H9 (cell line): Measurements from ENCODE around the gene UGT2B15. TPM values are rescaled to one million over a fixed set of nuclear protein-coding genes. Genes with fewer than 3 reads are reported as not detected.

Experiments
- DNase-seq: peaks from one replicate; pipeline ENCODE4 v3.0.0-alpha.2; 2017
- H2AFZ ChIP-seq: one replicate; pipeline ENCODE4 v1.6.1; 2013; ENCODE audit warnings: mild to moderate bottlenecking, low read length, control low read depth, moderate library complexity
- H2AK5ac ChIP-seq: 2 replicates; pipeline ENCODE4 v1.6.1; 2013; ENCODE audit warnings: low read length, control low read depth, mixed read lengths; ENCODE audit not compliant: insufficient read length
- H2BK120ac ChIP-seq: one replicate; pipeline ENCODE4 v1.6.1; 2013; ENCODE audit warnings: low read depth, mild to moderate bottlenecking, low read length, control low read depth, inconsistent platforms; ENCODE audit not compliant: poor library complexity, severe bottlenecking
- H2BK12ac ChIP-seq: 2 replicates; pipeline ENCODE4 v1.6.1; 2013; ENCODE audit warnings: low read length, control low read depth, mixed read lengths, low read depth; ENCODE audit not compliant: insufficient read length
- H2BK15ac ChIP-seq: 2 replicates; pipeline ENCODE4 v1.6.1; 2013; ENCODE audit warnings: low read depth, low read length, control low read depth
- H2BK20ac ChIP-seq: one replicate; pipeline ENCODE4 v1.6.1; 2013; ENCODE audit warnings: low read depth, mild to moderate bottlenecking, low read length, control low read depth, inconsistent platforms; ENCODE audit not compliant: poor library complexity, severe bottlenecking
- H2BK5ac ChIP-seq: 2 replicates; pipeline ENCODE4 v1.6.1; 2013; ENCODE audit warnings: low read length, control low read depth, mixed read lengths; ENCODE audit not compliant: insufficient read length
- H3K14ac ChIP-seq: 2 replicates; pipeline ENCODE4 v1.6.1; 2013; ENCODE audit warnings: low read length, control low read depth; ENCODE audit not compliant: insufficient read depth
- H3K18ac ChIP-seq: 2 replicates; pipeline ENCODE4 v1.6.1; 2013; ENCODE audit warnings: low read depth, mild to moderate bottlenecking, mixed read lengths, low read length, control low read depth; ENCODE audit not compliant: insufficient read length
- H3K23ac ChIP-seq: 2 replicates; pipeline ENCODE4 v1.6.1; 2013; ENCODE audit warnings: low read length, control low read depth, mixed read lengths, low read depth; ENCODE audit not compliant: insufficient read length
- H3K23me2 ChIP-seq: 2 replicates; pipeline ENCODE4 v1.6.1; 2013; ENCODE audit warnings: low read depth, mild to moderate bottlenecking, mixed read lengths, low read length, control low read depth; ENCODE audit not compliant: insufficient read length, poor library complexity, severe bottlenecking
- H3K27ac ChIP-seq: 2 replicates; pipeline ENCODE4 v1.5.1; 2013; ENCODE audit warnings: low read length, control low read depth, mixed read lengths, low read depth; ENCODE audit not compliant: insufficient read length
- H3K27me3 ChIP-seq: 2 replicates; pipeline ENCODE4 v1.6.1; 2013; ENCODE audit warnings: low read length, control low read depth, inconsistent platforms; ENCODE audit not compliant: insufficient read depth
- H3K4ac ChIP-seq: 2 replicates; pipeline ENCODE4 v1.6.1; 2013; ENCODE audit warnings: low read depth, mild to moderate bottlenecking, control low read depth, inconsistent platforms, low read length, moderate library complexity
- H3K4me1 ChIP-seq: 2 replicates; pipeline ENCODE4 v1.6.1; 2013; ENCODE audit warnings: low read length, control low read depth, inconsistent platforms; ENCODE audit not compliant: insufficient read depth
- H3K4me2 ChIP-seq: 2 replicates; pipeline ENCODE4 v1.6.1; 2013; ENCODE audit warnings: low read length, control low read depth, mixed read lengths; ENCODE audit not compliant: insufficient read length, insufficient read depth
- H3K56ac ChIP-seq: 2 replicates; pipeline ENCODE4 v1.6.1; 2013; ENCODE audit warnings: low read depth, mild to moderate bottlenecking, mixed read lengths, low read length, control low read depth; ENCODE audit not compliant: insufficient read length
- H3K79me1 ChIP-seq: 2 replicates; pipeline ENCODE4 v1.6.1; 2013; ENCODE audit warnings: low read depth, mild to moderate bottlenecking, moderate library complexity, low read length, control low read depth, inconsistent platforms; ENCODE audit not compliant: insufficient read depth, poor library complexity, severe bottlenecking
- H3K79me2 ChIP-seq: 2 replicates; pipeline ENCODE4 v1.6.1; 2013; ENCODE audit warnings: low read length, control low read depth, inconsistent platforms; ENCODE audit not compliant: insufficient read depth
- H3K9ac ChIP-seq: 2 replicates; pipeline ENCODE4 v1.6.1; 2013; ENCODE audit warnings: low read length, control low read depth, mixed read lengths; ENCODE audit not compliant: insufficient read length; ENCODE audit errors: extremely low read depth
- H3K9me3 ChIP-seq: one replicate; pipeline ENCODE4 v1.6.1; 2013; ENCODE audit warnings: low read depth, low read length, inconsistent platforms; ENCODE audit not compliant: control insufficient read depth
- H3T11ph ChIP-seq: one replicate; pipeline ENCODE4 v1.6.1; 2013; ENCODE audit warnings: mild to moderate bottlenecking, low read length, control low read depth, inconsistent platforms
- H4K20me1 ChIP-seq: one replicate; pipeline ENCODE4 v1.6.1; 2013; ENCODE audit not compliant: control insufficient read depth, insufficient read length, insufficient read depth
- H4K5ac ChIP-seq: 2 replicates; pipeline ENCODE4 v1.6.1; 2013; ENCODE audit warnings: low read depth, mild to moderate bottlenecking, mixed read lengths, low read length, control low read depth; ENCODE audit not compliant: insufficient read length
- H4K8ac ChIP-seq: replicated peaks from 2 replicates; pipeline ENCODE4 v1.6.1; 2013; ENCODE audit warnings: low read length, control low read depth, mixed read lengths, low read depth; ENCODE audit not compliant: insufficient read length
- H4K91ac ChIP-seq: 2 replicates; pipeline ENCODE4 v1.6.1; 2013; ENCODE audit warnings: low read depth, mild to moderate bottlenecking, moderate library complexity, mixed read lengths, low read length, control low read depth; ENCODE audit not compliant: insufficient read length
- H3K27ac Mint-ChIP-seq, 3 experiments: 2 replicates in 2 of 3; 3 replicates in 1 of 3; pipeline ENCODE4 v1.8.0; 2020 to 2021; ENCODE audit warnings: mixed read lengths in 3 of 3, mild to moderate bottlenecking in 1 of 3, moderate library complexity in 1 of 3
- H3K27me3 Mint-ChIP-seq: 2 replicates; pipeline ENCODE4 v1.8.0; 2021; ENCODE audit warnings: low read depth, mild to moderate bottlenecking, moderate library complexity, mixed read lengths
- H3K36me3 Mint-ChIP-seq, 3 experiments: 2 replicates in 2 of 3; 3 replicates in 1 of 3; pipeline ENCODE4 v1.8.0; 2020 to 2021; ENCODE audit warnings: low read depth in 3 of 3, mixed read lengths in 3 of 3; ENCODE audit not compliant: insufficient read depth in 1 of 3
- H3K4me1 Mint-ChIP-seq, 2 experiments: 2 replicates each; pipeline ENCODE4 v1.8.0; 2020; ENCODE audit warnings: mixed read lengths in 2 of 2
- H3K4me3 Mint-ChIP-seq, 2 experiments: 2 replicates in 1 of 2; 3 replicates in 1 of 2; pipeline ENCODE4 v1.8.0; 2020 to 2021; ENCODE audit warnings: mild to moderate bottlenecking in 2 of 2, mixed read lengths in 2 of 2, moderate library complexity in 1 of 2
- H3K9me3 Mint-ChIP-seq, 2 experiments: 2 replicates in 1 of 2; 3 replicates in 1 of 2; pipeline ENCODE4 v1.8.0; 2020; ENCODE audit warnings: mild to moderate bottlenecking in 2 of 2, mixed read lengths in 2 of 2, moderate library complexity in 1 of 2
- CTCF ChIP-seq: fragments of 200-600 bp; sonication (generic); conservative IDR thresholded peaks from 3 replicates; pipeline ENCODE4 v1.8.0; 2021; ENCODE audit warnings: antibody characterized with exemption, mild to moderate bottlenecking
- WGBS: extraction: QIAGEN DNeasy Blood & Tissue Kit; methylation state at CpG from one replicate; pipeline ENCODE4 v1.1.7; 2013; ENCODE audit warnings: missing lambda C conversion rate, low lambda C conversion rate, mixed read lengths; ENCODE audit not compliant: insufficient read length; ENCODE audit errors: extremely low coverage; 5-methylcytosine and 5-hydroxymethylcytosine counted together
- total RNA-seq: library from RNA; stranded (reverse); gene quantifications from 2 replicates; pipeline ENCODE4 v1.2.1, GENCODE V29; 2021

The UGT2B15 gene
- total RNA-seq, 1 experiment from 2014 or later = not detected

GRCh38 chr4:68719075-68719473 is 48.6 kb upstream of the UGT2B15 start:
- Histone ChIP-seq H4K91ac (no peak overlapping the region), H3K79me2 (no peaks in the 10 kb centered on the region), H3K4me2 (no peak overlapping the region), H2BK20ac (no peak overlapping the region), H2AFZ (no peak overlapping the region), H3K4ac (no peak overlapping the region), H3K56ac (no peak overlapping the region), H2BK15ac (no peak overlapping the region), H2BK120ac (no peak overlapping the region), H2BK5ac (no peak overlapping the region), H3K27ac (no peak overlapping the region), H2BK12ac (no peak overlapping the region), H3K27me3 (no peaks in the 10 kb centered on the region), H3K18ac (no peak overlapping the region), H3K14ac (no peak overlapping the region), H3K4me1 (no peaks in the 10 kb centered on the region; the same call in 1 of the 2 replicates), H4K8ac (no peak overlapping the region), H3K23ac (no peak overlapping the region), H3K79me1 (no peaks in the 10 kb centered on the region), H3K9ac (no peak overlapping the region), H3K23me2 (no peaks in the 10 kb centered on the region), H3K9me3 (no peaks in the 10 kb centered on the region), H4K20me1 (no peaks in the 10 kb centered on the region), H4K5ac (no peak overlapping the region), H2AK5ac (no peak overlapping the region), H3T11ph (no peak overlapping the region)
- Mint-ChIP-seq H3K27me3 (no peaks in the 10 kb centered on the region), H3K4me1 (peaks cover 8% of the 10 kb centered on the region in 2 experiments), H3K4me3 (no peak overlapping the region), H3K27ac (no peak overlapping the region), H3K36me3 (peaks cover 3 to 20% (median 5%) of the 10 kb centered on the region in 3 experiments), H3K9me3 (peaks cover 8 to 18% of the 10 kb centered on the region in 2 experiments; a peak in 3 of 5 replicates)
- DNase-seq = no peak
- TF ChIP-seq CTCF = no peak
- WGBS = no CpG with 5 or more reads among the region's 2 CpGs
